Measurements from ENCODE around the gene PTPN20. TPM values are rescaled to one million over a fixed set of nuclear protein-coding genes. Genes with fewer than 3 reads are reported as not detected.

Gene PTPN20
- total and polyA plus RNA-seq, 11 donors, result 4.0 to 18.1 (median 13.3) TPM

- Histone ChIP-seq H3K27me3 (no peaks in the 10 kb centered on the region), H3K4me3 (no peak overlapping the region), H3K9me3 (no peaks in the 10 kb centered on the region), H3K4me1 (peaks cover 0 to 17% (median 0%) of the 10 kb centered on the region in 12 donors), H3K36me3 (no peaks in the 10 kb centered on the region), H3K27ac (no peak overlapping the region)
- intact Hi-C loops (cut with DNase I), result no loop called here
- TF ChIP-seq POLR2A (IDR thresholded peaks at IDR 0.05) (no peak), CTCF (IDR thresholded peaks at IDR 0.05) (no peak)
- peak in 1 of 5 donors; percentile 5 for DNase-seq
- 78 to 91% (median 89%) methylated on average over 6 to 7 of the region's 7 CpGs for WGBS, 4 donors
- no peak for ATAC-seq
Observed at GRCh38 chr10:47035171-47035818, 124.1 kb downstream of the PTPN20 start.

- Histone ChIP-seq H3K27me3 (no peaks in the 10 kb centered on the region), H3K9me3 (no peaks in the 10 kb centered on the region), H3K27ac (no peak overlapping the region), H3K4me3 (no peak overlapping the region), H3K36me3 (no peaks in the 10 kb centered on the region), H3K4me1 (peaks cover 0 to 17% (median 0%) of the 10 kb centered on the region in 12 donors)
- no peak for TF ChIP-seq POLR2A (IDR thresholded peaks at IDR 0.05)
- TF ChIP-seq CTCF (IDR thresholded peaks at IDR 0.05), result no peak
- peak in 1 of 5 donors; percentile 10 for DNase-seq
- WGBS, 4 donors, result 79 to 91% (median 89%) methylated on average over 2 to 4 of the region's 4 CpGs
- ATAC-seq, result no peak
- intact Hi-C loops (cut with DNase I), result no loop called here
Observed at GRCh38 chr10:47035819-47036337, 124.7 kb downstream of the PTPN20 start.

- Histone ChIP-seq H3K27ac (no peak overlapping the region), H3K36me3 (no peaks in the 10 kb centered on the region), H3K27me3 (no peaks in the 10 kb centered on the region), H3K4me1 (peaks cover 0 to 13% (median 0%) of the 10 kb centered on the region in 12 donors), H3K9me3 (no peaks in the 10 kb centered on the region), H3K4me3 (no peak overlapping the region)
- DNase-seq (peak in 2 of 5 donors; percentile 4 to 15), ATAC-seq (no peak)
- 87 to 93% (median 91%) methylated on average over 5 to 7 of the region's 7 CpGs for WGBS, 4 donors
- intact Hi-C loops (cut with DNase I), result no loop called here
- TF ChIP-seq CTCF (IDR thresholded peaks at IDR 0.05) (no peak), POLR2A (IDR thresholded peaks at IDR 0.05) (no peak)
Observed at GRCh38 chr10:47036771-47037170, 125.5 kb downstream of the PTPN20 start.

GRCh38 chr10:47037654-47038425 lies 126.6 kb downstream of the PTPN20 start:
- no peak overlapping the region for H3K4me3 ChIP-seq
- ATAC-seq (no peak), DNase-seq (peak in 1 of 5 donors; percentile 13)
- H3K9me3 ChIP-seq, result no peaks in the 10 kb centered on the region
- H3K27ac ChIP-seq, result no peak overlapping the region
- H3K4me1 ChIP-seq, result peaks cover 0 to 13% (median 0%) of the 10 kb centered on the region in 12 donors
- 84 to 90% (median 86%) methylated on average over 9 to 10 of the region's 10 CpGs for WGBS, 4 donors
- H3K27me3 ChIP-seq, result no peaks in the 10 kb centered on the region
- H3K36me3 ChIP-seq, result no peaks in the 10 kb centered on the region
- intact Hi-C loops (cut with DNase I), result no loop called here
- TF ChIP-seq CTCF (IDR thresholded peaks at IDR 0.05), result no peak
